Cardiac muscle cell (in vitro differentiated cells and primary cell): ENCODE data around the gene IFNLR1. TPM values are rescaled to one million over a fixed set of nuclear protein-coding genes. Genes with fewer than 3 reads are reported as not detected.

Source experiments
- DNase-seq, 2 donors: peaks; one replicate each; pipeline versions ENCODE4 v3.0.0 to v3.0.0-alpha.2; 2010 to 2017; ENCODE audit warnings: low read depth in 1 of 2, low spot score in 1 of 2
- H3K27ac ChIP-seq: fragments of 200-600 bp; sonication (generic); 2 replicates; pipeline ENCODE4 v1.5.1; 2016
- H3K27me3 ChIP-seq: fragments of 200-600 bp; sonication (generic); 2 replicates; pipeline ENCODE4 v1.6.0; 2016; ENCODE audit warnings: control low read depth
- H3K36me3 ChIP-seq: fragments of 200-600 bp; sonication (generic); 2 replicates; pipeline ENCODE4 v1.5.1; 2016; ENCODE audit warnings: control low read depth
- H3K4me1 ChIP-seq: fragments of 200-600 bp; sonication (generic); 2 replicates; pipeline ENCODE4 v1.8.1; 2017; ENCODE audit warnings: low read depth, mild to moderate bottlenecking, mixed run types
- H3K4me3 ChIP-seq: fragments of 200-600 bp; sonication (generic); 2 replicates; pipeline ENCODE4 v1.5.1; 2016; ENCODE audit warnings: mild to moderate bottlenecking
- H3K9me3 ChIP-seq: fragments of 200-600 bp; sonication (generic); 2 replicates; pipeline ENCODE4 v1.5.1; 2017; ENCODE audit warnings: low read depth, mild to moderate bottlenecking, control low read depth
- polyA plus RNA-seq: library from polyadenylated mRNA; unstranded; fragments of >200 nt; fragmentation: Nextera tagmentation; extraction: Ambion mirVana; gene quantifications from 2 replicates; pipeline ENCODE4 v1.2.1, GENCODE V29; 2016
- total RNA-seq: library from RNA; depleted of rRNA; stranded (reverse); fragments of >200 nt; gene quantifications from 2 replicates; pipeline ENCODE4 v1.2.3, GENCODE V29; 2016
- TF ChIP-seq, protein P1 (sequence below): IDR thresholded peaks from 2 replicates; pipeline ENCODE4 v1.5.1; 2012; ENCODE audit warnings: low read depth, mild to moderate bottlenecking, low read length

Gene IFNLR1
- total and polyA plus RNA-seq, 2 experiments from 2014 or later = 3.9 to 15.2 TPM

GRCh38 chr1:24154215-24154614, 32.9 kb downstream of the IFNLR1 start:
- TF ChIP-seq, protein P1, sequence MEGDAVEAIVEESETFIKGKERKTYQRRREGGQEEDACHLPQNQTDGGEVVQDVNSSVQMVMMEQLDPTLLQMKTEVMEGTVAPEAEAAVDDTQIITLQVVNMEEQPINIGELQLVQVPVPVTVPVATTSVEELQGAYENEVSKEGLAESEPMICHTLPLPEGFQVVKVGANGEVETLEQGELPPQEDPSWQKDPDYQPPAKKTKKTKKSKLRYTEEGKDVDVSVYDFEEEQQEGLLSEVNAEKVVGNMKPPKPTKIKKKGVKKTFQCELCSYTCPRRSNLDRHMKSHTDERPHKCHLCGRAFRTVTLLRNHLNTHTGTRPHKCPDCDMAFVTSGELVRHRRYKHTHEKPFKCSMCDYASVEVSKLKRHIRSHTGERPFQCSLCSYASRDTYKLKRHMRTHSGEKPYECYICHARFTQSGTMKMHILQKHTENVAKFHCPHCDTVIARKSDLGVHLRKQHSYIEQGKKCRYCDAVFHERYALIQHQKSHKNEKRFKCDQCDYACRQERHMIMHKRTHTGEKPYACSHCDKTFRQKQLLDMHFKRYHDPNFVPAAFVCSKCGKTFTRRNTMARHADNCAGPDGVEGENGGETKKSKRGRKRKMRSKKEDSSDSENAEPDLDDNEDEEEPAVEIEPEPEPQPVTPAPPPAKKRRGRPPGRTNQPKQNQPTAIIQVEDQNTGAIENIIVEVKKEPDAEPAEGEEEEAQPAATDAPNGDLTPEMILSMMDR = no peak
- no peak for DNase-seq
- Histone ChIP-seq H3K9me3 (no peaks in the 10 kb centered on the region), H3K27ac (no peak overlapping the region), H3K27me3 (no peaks in the 10 kb centered on the region), H3K4me3 (no peak overlapping the region), H3K4me1 (peaks cover 21% of the 10 kb centered on the region), H3K36me3 (peaks cover 3% of the 10 kb centered on the region)

DNA sequence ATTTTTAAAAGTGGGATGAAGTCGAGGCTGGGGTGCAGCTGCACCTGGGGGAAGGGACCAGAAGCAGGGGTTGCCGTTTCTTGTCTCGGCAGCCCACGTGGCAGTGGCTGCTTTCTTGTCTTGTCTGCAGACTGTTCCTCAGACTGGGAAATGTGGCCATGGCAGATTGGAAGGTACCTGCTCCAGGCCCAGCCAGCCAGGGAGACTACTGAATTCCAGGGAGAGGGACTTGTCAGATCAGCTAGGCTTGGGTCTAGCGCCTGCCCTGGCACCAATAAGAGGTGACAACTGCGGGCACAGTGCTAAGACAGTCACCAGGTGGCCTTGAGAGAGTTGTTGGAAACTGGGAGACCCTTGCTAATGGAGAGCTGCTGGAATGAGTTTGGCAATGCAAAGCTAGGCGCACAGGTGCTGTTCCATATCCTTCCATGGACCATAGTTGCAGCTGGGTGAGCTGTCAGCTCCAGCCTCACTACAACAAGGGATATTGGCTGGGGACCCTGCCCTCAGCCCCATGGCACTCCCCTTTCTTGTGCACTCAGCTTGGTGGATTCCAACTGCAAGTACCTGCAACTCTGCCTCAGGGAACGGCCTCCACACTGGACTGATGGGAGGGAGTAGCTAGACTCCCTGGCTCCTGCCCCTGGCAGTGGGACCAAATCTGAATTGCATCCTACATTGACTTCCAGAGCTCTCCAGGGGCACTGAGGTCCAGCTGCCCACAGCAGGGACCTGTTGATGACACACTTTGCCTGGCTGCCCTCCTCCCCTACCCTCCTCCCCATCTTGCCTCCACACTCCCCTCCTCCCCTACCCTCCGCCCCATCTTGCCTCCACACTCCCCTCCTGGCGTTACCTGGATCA, 34.2 kb downstream of the IFNLR1 start:
- Histone ChIP-seq H3K9me3 (no peaks in the 10 kb centered on the region), H3K27ac (peak overlapping the region; percentile 100), H3K4me3 (no peak overlapping the region), H3K36me3 (peaks cover 3% of the 10 kb centered on the region), H3K4me1 (peaks cover 21% of the 10 kb centered on the region), H3K27me3 (no peaks in the 10 kb centered on the region)
- no peak for DNase-seq
- TF ChIP-seq, protein P1 = no peak

DNA sequence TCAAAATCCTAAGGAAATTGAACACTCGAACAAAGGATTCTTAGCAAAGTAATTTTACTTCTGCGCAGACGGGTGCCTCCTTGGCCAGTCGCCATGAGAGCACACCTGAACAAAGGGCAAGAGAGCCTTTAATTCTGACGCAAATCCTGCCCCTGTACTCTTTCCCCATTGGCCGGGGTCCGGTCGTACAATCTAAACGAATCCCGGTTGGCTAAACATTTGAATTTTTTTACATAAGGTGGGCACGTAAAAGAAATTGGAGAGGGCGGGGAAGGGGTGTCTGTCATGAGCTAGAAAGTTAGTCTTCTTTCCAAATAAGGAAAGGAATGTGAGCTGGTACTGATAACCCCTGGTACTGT, 35.9 kb downstream of the IFNLR1 start:
- peak in 1 of 2 donors; percentile 95 for DNase-seq
- H3K27me3 ChIP-seq = no peaks in the 10 kb centered on the region
- TF ChIP-seq, protein P1 = no peak
- H3K4me1 ChIP-seq = peaks cover 21% of the 10 kb centered on the region
- H3K27ac ChIP-seq = peak overlapping the region; percentile 100
- H3K4me3 ChIP-seq = no peak overlapping the region
- H3K36me3 ChIP-seq = no peaks in the 10 kb centered on the region
- H3K9me3 ChIP-seq = no peaks in the 10 kb centered on the region

DNA sequence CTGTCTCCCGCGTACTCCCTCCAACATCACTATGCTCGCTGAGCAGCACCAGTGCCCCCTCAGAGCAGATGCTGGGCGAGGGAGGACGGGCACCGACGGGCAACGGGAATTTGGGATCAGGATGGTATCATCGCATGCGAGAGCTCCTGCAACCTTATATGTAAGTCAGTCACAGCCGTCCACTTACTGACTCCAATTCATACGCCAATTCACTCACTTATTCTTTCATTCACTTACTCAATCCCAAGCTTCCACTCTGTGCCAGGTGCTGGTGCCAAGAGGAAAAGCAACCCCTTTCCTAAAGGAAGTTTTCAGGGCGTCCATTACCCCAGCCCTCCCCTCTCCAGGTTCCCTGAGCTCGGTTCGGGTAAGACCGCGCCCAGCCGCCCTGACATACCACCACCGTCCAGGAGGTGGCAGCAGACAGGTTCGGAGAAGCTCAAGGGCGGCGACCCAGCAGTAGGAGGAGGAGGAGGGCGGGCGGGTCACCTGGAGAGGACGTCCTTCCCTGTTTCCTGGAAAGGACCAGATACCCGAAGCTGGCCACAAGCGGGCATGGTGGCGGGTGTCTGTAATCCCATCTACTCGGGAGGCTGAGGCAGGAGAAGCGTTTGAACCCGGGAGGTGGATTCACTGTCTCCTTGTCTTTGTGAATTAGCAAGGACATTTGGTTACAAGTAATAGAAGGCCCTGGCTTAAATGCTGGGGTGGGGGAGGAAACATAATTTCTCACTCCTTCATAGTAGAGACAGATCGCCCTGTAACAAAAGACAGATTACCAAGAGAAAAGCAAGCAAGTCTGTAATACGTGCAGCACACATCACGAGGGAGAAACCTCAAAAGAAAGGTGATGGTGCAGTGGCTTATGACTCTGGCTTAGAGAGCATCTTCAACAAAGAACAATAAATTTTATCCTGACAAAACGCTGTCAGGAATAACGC, 36.6 kb downstream of the IFNLR1 start:
- TF ChIP-seq, protein P1 = peak; percentile 75
- peak overlapping the region; percentile 11 for H3K4me3 ChIP-seq

GRCh38 chr1:24149866-24150233, 37.2 kb downstream of the IFNLR1 start:
- Histone ChIP-seq H3K27ac (no peak overlapping the region), H3K27me3 (no peaks in the 10 kb centered on the region), H3K36me3 (no peaks in the 10 kb centered on the region), H3K4me3 (no peak overlapping the region), H3K9me3 (no peaks in the 10 kb centered on the region), H3K4me1 (peaks cover 21% of the 10 kb centered on the region)
- peak in 1 of 2 donors; percentile 50 for DNase-seq
- TF ChIP-seq, protein P1 = no peak

More for the DNA sequence above, 36.6 kb downstream of the IFNLR1 start:
- peak overlapping the region; percentile 100 for H3K27ac ChIP-seq
- H3K4me1 ChIP-seq = peaks cover 21% of the 10 kb centered on the region
- no peaks in the 10 kb centered on the region for H3K9me3 ChIP-seq
- DNase-seq = peak; percentile 82 to 88
- no peaks in the 10 kb centered on the region for H3K27me3 ChIP-seq
- no peaks in the 10 kb centered on the region for H3K36me3 ChIP-seq
